ENCODE measurements around the gene MYO3B.

MYO3B gene

GRCh38 chr2:170354855-170355780 lies 177.2 kb downstream of the MYO3B start:
- in situ Hi-C loops (cut with MboI; ENCODE audit: low sequenced_read_pairs, unreplicated experiment), result no loop called here
- no peak for TF ChIP-seq CTCF (IDR thresholded peaks at IDR 0.05; ENCODE audit: borderline replicate concordance, control extremely low read depth, extremely low read depth, insufficient read depth, missing control alignments)
- no peak for DNase-seq (ENCODE audit: low spot score)

- no peak for DNase-seq (ENCODE audit: low spot score)
- TF ChIP-seq CTCF (IDR thresholded peaks at IDR 0.05; ENCODE audit: borderline replicate concordance, control extremely low read depth, extremely low read depth, insufficient read depth, missing control alignments), result no peak
- in situ Hi-C loops (cut with MboI; ENCODE audit: low sequenced_read_pairs, unreplicated experiment), result no loop called here
These were observed 181.5 kb downstream of the MYO3B start for GRCh38 chr2:170359466-170359865.

GRCh38 chr2:170360546-170361089 lies 182.7 kb downstream of the MYO3B start:
- in situ Hi-C loops (cut with MboI; ENCODE audit: low sequenced_read_pairs, unreplicated experiment), result no loop called here

GRCh38 chr2:170361090-170361936 lies 183.4 kb downstream of the MYO3B start:
- in situ Hi-C loops (cut with MboI; ENCODE audit: low sequenced_read_pairs, unreplicated experiment), result no loop called here
- TF ChIP-seq CTCF (IDR thresholded peaks at IDR 0.05; ENCODE audit: borderline replicate concordance, control extremely low read depth, extremely low read depth, insufficient read depth, missing control alignments), result peak; percentile 86
- DNase-seq (ENCODE audit: low spot score), result peak; percentile 26

More at GRCh38 chr2:170360546-170361089, 182.7 kb downstream of the MYO3B start:
- TF ChIP-seq CTCF (IDR thresholded peaks at IDR 0.05; ENCODE audit: borderline replicate concordance, control extremely low read depth, extremely low read depth, insufficient read depth, missing control alignments), result no peak
- DNase-seq (ENCODE audit: low spot score), result no peak

- in situ Hi-C loops (cut with MboI; ENCODE audit: low sequenced_read_pairs, unreplicated experiment), result no loop called here
- no peak for TF ChIP-seq CTCF (IDR thresholded peaks at IDR 0.05; ENCODE audit: borderline replicate concordance, control extremely low read depth, extremely low read depth, insufficient read depth, missing control alignments)
These were observed 184.4 kb downstream of the MYO3B start for GRCh38 chr2:170362313-170362870.

More at GRCh38 chr2:170362313-170362870, 184.4 kb downstream of the MYO3B start:
- no peak for DNase-seq (ENCODE audit: low spot score)
